PC-9 (cell line): ENCODE data around the gene SNRPE. TPM values are rescaled to one million over a fixed set of nuclear protein-coding genes. Genes with fewer than 3 reads are reported as not detected.

Source experiments
- BruUV-seq: library from RNA; stranded (reverse); fragments of 400-500 nt; replicated peaks from 2 replicates; lab custom pipeline; 2021; lab: Mats Ljungman, UMichigan
- CTCF ChIA-PET: fragments of 300-600 bp; sonication (Branson Sonifier 250); formaldehyde crosslinking; loops from one replicate; lab custom pipeline; 2022; ENCODE audit warnings: antibody characterized with exemption; lab: Charles Lee
- POLR2A ChIA-PET: fragments of 300-600 bp; sonication (Branson Sonifier 250); formaldehyde crosslinking; loops from one replicate; lab custom pipeline; 2022; ENCODE audit warnings: antibody characterized with exemption; ENCODE audit not compliant: unreplicated experiment; lab: Charles Lee
- DNase-seq, 2 experiments: peaks; one replicate each; pipeline versions ENCODE4 v3.0.0 to v3.0.0-alpha.2; 2015 to 2022; ENCODE audit warnings: mixed read lengths in 1 of 2
- H2AFZ ChIP-seq: fragments of 200-600 bp; sonication (generic); 2 replicates; pipeline ENCODE4 v1.8.1; 2017; ENCODE audit warnings: antibody characterized with exemption
- H3F3A ChIP-seq: fragments of 200-600 bp; sonication (generic); 2 replicates; pipeline ENCODE4 v1.8.1; 2017; ENCODE audit warnings: antibody characterized with exemption, mild to moderate bottlenecking, low read depth; ENCODE audit not compliant: insufficient read depth
- H3K27ac ChIP-seq: fragments of 200-600 bp; sonication (generic); 2 replicates; pipeline ENCODE4 v1.6.1; 2016; ENCODE audit warnings: mixed run types
- H3K27me3 ChIP-seq: fragments of 200-600 bp; sonication (generic); 2 replicates; pipeline ENCODE4 v1.6.1; 2016; ENCODE audit warnings: low read depth, mixed run types; ENCODE audit not compliant: insufficient read depth
- H3K36me3 ChIP-seq: fragments of 200-600 bp; sonication (generic); 2 replicates; pipeline ENCODE4 v1.6.1; 2016; ENCODE audit warnings: low read depth, mixed run types
- H3K4me1 ChIP-seq: fragments of 200-600 bp; sonication (generic); replicated peaks from 2 replicates; pipeline ENCODE4 v1.6.1; 2016; ENCODE audit warnings: mixed run types; ENCODE audit not compliant: insufficient read depth
- H3K4me2 ChIP-seq: fragments of 200-600 bp; sonication (generic); 2 replicates; pipeline ENCODE4 v1.6.1; 2017; ENCODE audit warnings: mixed run types
- H3K4me3 ChIP-seq: fragments of 200-600 bp; sonication (generic); 2 replicates; pipeline ENCODE4 v1.6.1; 2016; ENCODE audit warnings: mixed run types
- H3K79me2 ChIP-seq: fragments of 200-600 bp; sonication (generic); 2 replicates; pipeline ENCODE4 v1.6.1; 2017; ENCODE audit warnings: low read depth, mixed run types
- H3K9me2 ChIP-seq: fragments of 200-600 bp; sonication (generic); 2 replicates; pipeline ENCODE4 v1.8.1; 2017; ENCODE audit warnings: mild to moderate bottlenecking; ENCODE audit not compliant: insufficient read depth
- H3K9me3 ChIP-seq: fragments of 200-600 bp; sonication (generic); 2 replicates; pipeline ENCODE4 v1.8.1; 2016; ENCODE audit warnings: low read depth; ENCODE audit not compliant: insufficient read depth
- H4K20me1 ChIP-seq: fragments of 200-600 bp; sonication (generic); 2 replicates; pipeline ENCODE4 v1.8.1; 2017; ENCODE audit not compliant: insufficient read depth
- CTCF ChIP-seq: fragments of 200-600 bp; sonication (generic); conservative IDR thresholded peaks from 2 replicates; pipeline ENCODE4 v1.6.1; 2017; ENCODE audit warnings: mixed run types, antibody characterized with exemption, mild to moderate bottlenecking, moderate library complexity
- EZH2 ChIP-seq: fragments of 200-600 bp; sonication (generic); IDR thresholded peaks from 2 replicates; pipeline ENCODE4 v1.8.0; 2017; ENCODE audit warnings: antibody characterized with exemption, low read depth
- intact Hi-C: fragments of 100-400 bp; cut with micrococcal nuclease; formaldehyde crosslinking; loops from one replicate; pipeline ENCODE4 v1.10.0; 2022; ENCODE audit not compliant: unreplicated experiment
- total RNA-seq: library from RNA; stranded (reverse); gene quantifications from 2 replicates; pipeline ENCODE4 v1.2.3, GENCODE V29; 2021

The SNRPE gene
- total RNA-seq, 1 experiment from 2014 or later, result 218 TPM

GRCh38 chr1:203888807-203889251, 27.4 kb downstream of the SNRPE start:
- H3K4me2 ChIP-seq, result peak overlapping the region; percentile 76
- no peak overlapping the region; the same call in 1 of the 2 replicates for H3K4me3 ChIP-seq
- peaks cover 32% of the 10 kb centered on the region for H3F3A ChIP-seq
- no peaks in the 10 kb centered on the region for H3K9me2 ChIP-seq
- H4K20me1 ChIP-seq, result no peaks in the 10 kb centered on the region
- no peaks in the 10 kb centered on the region for H3K79me2 ChIP-seq
- intact Hi-C loops, result loop anchor here (5.0 kb wide), 2 partner anchors 98 to 183 kb away; partner anchors contain the start of gene SOX13
- H2AFZ ChIP-seq, result no peak overlapping the region
- no peaks in the 10 kb centered on the region for H3K9me3 ChIP-seq
- no peaks in the 10 kb centered on the region for H3K36me3 ChIP-seq
- TF ChIP-seq CTCF (no peak), EZH2 (no peak)
- H3K27me3 ChIP-seq, result no peaks in the 10 kb centered on the region
- H3K4me1 ChIP-seq, result peaks cover 34% of the 10 kb centered on the region
- peak; percentile 14 to 87 for DNase-seq
- H3K27ac ChIP-seq, result peak overlapping the region; percentile 89
- POLR2A ChIA-PET, result no interaction called here
- no TSS peak for BruUV-seq
- CTCF ChIA-PET, result no interaction called here

- CTCF ChIA-PET, result no interaction called here
- no TSS peak for BruUV-seq
- no peak for TF ChIP-seq CTCF
- no peak for TF ChIP-seq EZH2
These were observed 30.6 kb downstream of the SNRPE start for GRCh38 chr1:203891950-203892349.

GRCh38 chr1:203898458-203899352, 37.3 kb downstream of the SNRPE start:
- Histone ChIP-seq H3K4me3 (no peak overlapping the region), H3K36me3 (no peaks in the 10 kb centered on the region), H3K79me2 (no peaks in the 10 kb centered on the region), H3K27me3 (no peaks in the 10 kb centered on the region), H3K4me2 (no peak overlapping the region), H3K9me2 (no peaks in the 10 kb centered on the region), H3K9me3 (peaks cover 12% of the 10 kb centered on the region; the same call in 1 of the 2 replicates), H3F3A (no peaks in the 10 kb centered on the region), H2AFZ (no peak overlapping the region), H3K27ac (no peak overlapping the region), H3K4me1 (no peaks in the 10 kb centered on the region), H4K20me1 (no peaks in the 10 kb centered on the region)
- no peak for DNase-seq
- intact Hi-C loops, result no loop called here
- TF ChIP-seq EZH2 (no peak), CTCF (no peak)
- ChIA-PET POLR2A (interaction anchor here (0.5 to 0.6 kb wide), 2 partner anchors 43 to 85 kb away, joined by 3 to 6 read pairs; no protein-coding TSS in a partner anchor), CTCF (no interaction called here)
- BruUV-seq, result no TSS peak

More at GRCh38 chr1:203891950-203892349, 30.6 kb downstream of the SNRPE start:
- Histone ChIP-seq H3K36me3 (no peaks in the 10 kb centered on the region), H3F3A (peaks cover 32% of the 10 kb centered on the region), H3K79me2 (no peaks in the 10 kb centered on the region), H4K20me1 (no peaks in the 10 kb centered on the region), H3K4me2 (no peak overlapping the region), H2AFZ (no peak overlapping the region), H3K4me3 (no peak overlapping the region), H3K4me1 (peaks cover 34% of the 10 kb centered on the region), H3K27me3 (no peaks in the 10 kb centered on the region), H3K27ac (no peak overlapping the region), H3K9me3 (peaks cover 12% of the 10 kb centered on the region; the same call in 1 of the 2 replicates), H3K9me2 (no peaks in the 10 kb centered on the region)
- no peak for DNase-seq
- intact Hi-C loops, result no loop called here
- POLR2A ChIA-PET, result no interaction called here
